Endothelial cell of umbilical vein (primary cell): ENCODE measurements around the gene FOLR3. TPM values are rescaled to one million over a fixed set of nuclear protein-coding genes. Genes with fewer than 3 reads are reported as not detected.

Experiments
- BruUV-seq: library from RNA; stranded (reverse); fragments of 400-500 nt; replicated peaks from 2 replicates; lab custom pipeline; 2021; lab: Mats Ljungman, UMichigan
- CTCF ChIA-PET: fragments of 300-600, 350-600 bp; sonication (Branson Sonifier 250); formaldehyde crosslinking; loops from one replicate; lab custom pipeline; 2021; ENCODE audit warnings: antibody characterized with exemption, inconsistent platforms; lab: Charles Lee
- POLR2A ChIA-PET: fragments of 300-600, 350-600 bp; sonication (Branson Sonifier 250); formaldehyde crosslinking; loops from one replicate; lab custom pipeline; 2021; ENCODE audit warnings: antibody characterized with exemption, inconsistent platforms; lab: Charles Lee
- DNase-seq: peaks from one replicate; pipeline ENCODE4 v3.0.0-alpha.2; 2011; ENCODE audit warnings: low read depth, low spot score
- FAIRE-seq: peaks from 2 replicates; lab custom pipeline; 2011; peaks lifted over from hg19 to GRCh38; lab: Jason Lieb, UNC
- H2AFZ ChIP-seq: 2 replicates; pipeline ENCODE4 v1.6.0; 2012; ENCODE audit warnings: low read depth, low read length, control low read depth, inconsistent platforms
- H3K27ac ChIP-seq: 2 replicates; pipeline ENCODE4 v1.5.1; 2011; ENCODE audit warnings: low read depth, mild to moderate bottlenecking, control low read depth, low read length, moderate library complexity; ENCODE audit not compliant: insufficient read depth
- H3K27me3 ChIP-seq, 2 experiments: 2 replicates each; pipeline versions ENCODE4 v1.6.0 to v1.6.1; 2011; ENCODE audit warnings: low read length in 2 of 2, mixed read lengths in 1 of 2; ENCODE audit not compliant: control insufficient read depth in 2 of 2, insufficient read depth in 2 of 2
- H3K36me3 ChIP-seq, 2 experiments: 2 replicates in 1 of 2; 3 replicates in 1 of 2; pipeline ENCODE4 v1.5.1; 2011; ENCODE audit warnings: low read length in 2 of 2, mild to moderate bottlenecking in 1 of 2, moderate library complexity in 1 of 2; ENCODE audit not compliant: control insufficient read depth in 2 of 2, insufficient read depth in 2 of 2; ENCODE audit errors: extremely low read depth in 1 of 2
- H3K4me1 ChIP-seq: 3 replicates; pipeline ENCODE4 v1.5.1; 2011; ENCODE audit warnings: mild to moderate bottlenecking, low read length; ENCODE audit not compliant: control insufficient read depth, insufficient read depth; ENCODE audit errors: extremely low read depth
- H3K4me2 ChIP-seq: 2 replicates; pipeline ENCODE4 v1.6.1; 2011; ENCODE audit warnings: low read length, control low read depth, mixed read lengths; ENCODE audit not compliant: insufficient read depth
- H3K4me3 ChIP-seq, 3 experiments: fragments of 200-600 bp in 1 of 3; sonication (generic), shearing (Covaris generic) in 1 of 3; replicated peaks in 1 of 3; 2 replicates each; pipeline ENCODE4 v1.5.1; 2011 to 2016; ENCODE audit warnings: control low read depth in 3 of 3, low read length in 3 of 3, mild to moderate bottlenecking in 2 of 3, inconsistent platforms in 1 of 3, low read depth in 1 of 3, moderate library complexity in 1 of 3; ENCODE audit not compliant: insufficient read depth in 1 of 3
- H3K79me2 ChIP-seq: 2 replicates; pipeline ENCODE4 v1.6.0; 2012; ENCODE audit warnings: low read length, inconsistent platforms; ENCODE audit not compliant: control insufficient read depth, insufficient read depth
- H3K9ac ChIP-seq: replicated peaks from 2 replicates; pipeline ENCODE3; 2011; ENCODE audit warnings: low read length, control low read depth; ENCODE audit not compliant: insufficient read depth; ENCODE audit errors: extremely low read depth
- H3K9me1 ChIP-seq: replicated peaks from 3 replicates; pipeline ENCODE4 v1.6.0; 2011; ENCODE audit warnings: mild to moderate bottlenecking, low read length; ENCODE audit not compliant: control insufficient read depth, insufficient read depth; ENCODE audit errors: extremely low read depth
- H3K9me3 ChIP-seq: replicated peaks from 2 replicates; pipeline ENCODE4 v1.5.1; 2012; ENCODE audit warnings: low read length, inconsistent platforms; ENCODE audit not compliant: control insufficient read depth, insufficient read depth
- H4K20me1 ChIP-seq: replicated peaks from 2 replicates; pipeline ENCODE3; 2011; ENCODE audit warnings: mild to moderate bottlenecking, low read length; ENCODE audit not compliant: control insufficient read depth, insufficient read depth; ENCODE audit errors: extremely low read depth
- CTCF ChIP-seq, 2 donors: IDR thresholded peaks; 1 replicate in 1 of 2; 2 replicates in 1 of 2; pipeline ENCODE4 v1.5.1; 2011; ENCODE audit warnings: low read length in 2 of 2, mild to moderate bottlenecking in 2 of 2, moderate library complexity in 2 of 2, control low read depth in 1 of 2, inconsistent platforms in 1 of 2, low read depth in 1 of 2; ENCODE audit not compliant: insufficient read depth in 1 of 2; ENCODE audit errors: extremely low read depth in 1 of 2
- EZH2 ChIP-seq: IDR thresholded peaks from 2 replicates; pipeline ENCODE4 v1.6.1; 2012; ENCODE audit warnings: borderline replicate concordance, low read depth, mild to moderate bottlenecking, moderate library complexity, low read length, inconsistent platforms; ENCODE audit not compliant: severe bottlenecking
- GATA2 ChIP-seq: IDR thresholded peaks from 2 replicates; pipeline ENCODE4 v1.7.0; 2011; ENCODE audit warnings: low read depth, mild to moderate bottlenecking, moderate library complexity, mixed read lengths, low read length; ENCODE audit not compliant: insufficient read length, insufficient read depth
- MYC ChIP-seq: IDR thresholded peaks from one replicate; pipeline ENCODE4 v1.6.1; 2011; ENCODE audit warnings: mild to moderate bottlenecking, low read depth, low read length
- POLR2AphosphoS5 ChIP-seq: IDR thresholded peaks from 2 replicates; pipeline ENCODE4 v1.6.1; 2012; ENCODE audit warnings: low read depth, mild to moderate bottlenecking, control low read depth, low read length, moderate library complexity; ENCODE audit not compliant: insufficient read depth
- dilution Hi-C: fragments of 300-500 bp; cut with MboI; formaldehyde crosslinking; loops from one replicate; pipeline ENCODE4 v1.15.0; 2019; ENCODE audit warnings: low sequenced_read_pairs; ENCODE audit not compliant: extremely low pct_ligation_motif_present
- intact Hi-C: fragments of 100-400 bp; cut with micrococcal nuclease; formaldehyde crosslinking; loops from one replicate; pipeline ENCODE4 v1.10.0; 2022
- polyA plus RNA-seq, 4 experiments: library from polyadenylated mRNA; depleted of rRNA in 3 of 4; stranded (reverse) in 3 of 4; unstranded in 1 of 4; fragments of >200 nt; gene quantifications; 2 replicates each; pipeline versions ENCODE4 v1.2.1 to v1.2.3, GENCODE V29; 2011 to 2012; ENCODE audit warnings: missing spikeins in 1 of 4
- total RNA-seq: library from RNA; stranded (reverse); gene quantifications from 2 replicates; pipeline ENCODE4 v1.2.3, GENCODE V29; 2021

Gene FOLR3
- total and polyA plus RNA-seq, 2 donors (not counting 3 experiments of a cell fraction or from before 2014, with no cell fraction given) = not detected

- Histone ChIP-seq H3K27ac (no peak overlapping the region), H3K9me3 (no peaks in the 10 kb centered on the region), H3K4me3 (no peak overlapping the region), H3K27me3 (peaks cover 3 to 8% of the 10 kb centered on the region in 2 experiments), H3K9ac (no peak overlapping the region), H3K79me2 (no peaks in the 10 kb centered on the region), H3K36me3 (no peaks in the 10 kb centered on the region), H3K4me1 (no peaks in the 10 kb centered on the region), H3K4me2 (no peak overlapping the region), H2AFZ (no peak overlapping the region), H4K20me1 (no peaks in the 10 kb centered on the region), H3K9me1 (no peaks in the 10 kb centered on the region)
- DNase-seq (no peak), FAIRE-seq (no peak)
- TF ChIP-seq GATA2 = no peak
- TF ChIP-seq MYC = no peak
- no peak for TF ChIP-seq EZH2
- TF ChIP-seq CTCF (IDR thresholded peaks at IDR 0.05; ENCODE audit: extremely low read depth in 1 of 2, insufficient read depth in 1 of 2, low read depth in 1 of 2, low read length in 2 of 2) = no peak
- no peak for TF ChIP-seq POLR2AphosphoS5
- ChIA-PET POLR2A (no interaction called here), CTCF (interaction anchor here (1.2 to 2.2 kb wide), 2 partner anchors 16 to 135 kb away, joined by 3 to 9 read pairs; no protein-coding TSS in a partner anchor)
- dilution Hi-C loops (no loop called here), intact Hi-C loops (no loop called here)
- no TSS peak for BruUV-seq
Measured at GRCh38 chr11:72160319-72160718, 24.8 kb downstream of the FOLR3 start.
